Activated gamma-delta T cell (primary cell): ENCODE data around the gene CYP1A1.
"Not testable (repeated sequence)": the region's sequence is repeated elsewhere in the genome, so short reads cannot be mapped to it uniquely, and the experiment has no call there.

Experiments used
- DNase-seq: peaks from one replicate; lab custom pipeline; 2025; lab: John Stamatoyannopoulos, UW
- total RNA-seq, 2 donors: gene quantifications; one replicate each; lab custom pipeline; 2026; lab: John Stamatoyannopoulos, UW

The CYP1A1 gene
- 2.2 to 5.3 reads per million in 2 donors for total RNA-seq

GRCh38 chr15:74725225-74725774 lies at the start of gene CYP1A1:
Gene CYP1A1, minus strand, starts transcription at chr15:74725528. Its CDS starts 2,431 bp downstream, at chr15:74723097.
- no peak for DNase-seq

GRCh38 chr15:74773731-74774252 lies 48.5 kb upstream of the CYP1A1 start:
- no peak for DNase-seq

GRCh38 chr15:74773329-74773728 lies 48.0 kb upstream of the CYP1A1 start:
- DNase-seq, result no peak

- no peak for DNase-seq
These were observed 45.0 kb upstream of the CYP1A1 start for GRCh38 chr15:74770211-74770903.

GRCh38 chr15:74769463-74770025 lies 44.2 kb upstream of the CYP1A1 start:
- DNase-seq, result no peak

- DNase-seq, result no peak
These were observed 43.5 kb upstream of the CYP1A1 start for GRCh38 chr15:74768771-74769342.

GRCh38 chr15:74768099-74768770 lies 42.9 kb upstream of the CYP1A1 start:
- no peak for DNase-seq

- no peak for DNase-seq
These were observed 42.1 kb upstream of the CYP1A1 start for GRCh38 chr15:74767167-74768098.

- DNase-seq, result no peak
These were observed 38.1 kb upstream of the CYP1A1 start for GRCh38 chr15:74763416-74763815.

GRCh38 chr15:74762791-74763150 lies 37.4 kb upstream of the CYP1A1 start:
- no peak for DNase-seq

GRCh38 chr15:74758736-74759135 lies 33.4 kb upstream of the CYP1A1 start:
- no peak for DNase-seq

- no peak for DNase-seq
These were observed 29.4 kb upstream of the CYP1A1 start for GRCh38 chr15:74754593-74755215.

GRCh38 chr15:74752531-74752930 lies 27.2 kb upstream of the CYP1A1 start:
- no peak for DNase-seq

GRCh38 chr15:74752011-74752410 lies 26.7 kb upstream of the CYP1A1 start:
- DNase-seq, result no peak

GRCh38 chr15:74750751-74751150 lies 25.4 kb upstream of the CYP1A1 start:
- DNase-seq, result no peak

- DNase-seq, result no peak
These were observed 24.5 kb upstream of the CYP1A1 start for GRCh38 chr15:74749832-74750231.

GRCh38 chr15:74748322-74748946 lies 23.1 kb upstream of the CYP1A1 start, which contains the start of gene CYP1A2:
Gene CYP1A2, plus strand, starts transcription at chr15:74748845. Its CDS starts 894 bp downstream, at chr15:74749739.
- DNase-seq, result no peak

GRCh38 chr15:74746389-74746788 lies 21.1 kb upstream of the CYP1A1 start:
- no peak for DNase-seq

GRCh38 chr15:74742422-74742821 lies 17.1 kb upstream of the CYP1A1 start:
- DNase-seq, result no peak

- not testable (repeated sequence) for DNase-seq
These were observed 12.9 kb upstream of the CYP1A1 start for GRCh38 chr15:74738239-74738638.
